Progenitor cell of endocrine pancreas (in vitro differentiated cells): Measurements from ENCODE around the gene TMEM72. TPM values are rescaled to one million over a fixed set of nuclear protein-coding genes. Genes with fewer than 3 reads are reported as not detected.
A peak's percentile ranks its signal among the peaks of the same experiment; 100 is the strongest.

Source experiments
- DNase-seq: peaks from one replicate; pipeline ENCODE4 v3.0.0; 2021; ENCODE audit warnings: low spot score; ENCODE audit not compliant: unreplicated experiment
- H3K27ac Mint-ChIP-seq: 2 replicates; pipeline ENCODE4 v1.8.0; 2021; ENCODE audit warnings: mild to moderate bottlenecking, moderate library complexity, mixed read lengths
- H3K27me3 Mint-ChIP-seq: 2 replicates; pipeline ENCODE4 v1.8.0; 2021; ENCODE audit warnings: mixed read lengths
- H3K36me3 Mint-ChIP-seq: 2 replicates; pipeline ENCODE4 v1.8.0; 2022; ENCODE audit warnings: mixed read lengths; ENCODE audit not compliant: insufficient read depth
- H3K4me1 Mint-ChIP-seq: 2 replicates; pipeline ENCODE4 v1.8.0; 2021; ENCODE audit warnings: low read depth, mixed read lengths
- H3K4me3 Mint-ChIP-seq: 2 replicates; pipeline ENCODE4 v1.8.0; 2021; ENCODE audit warnings: low read depth, mild to moderate bottlenecking, moderate library complexity, mixed read lengths
- H3K9me3 Mint-ChIP-seq: 2 replicates; pipeline ENCODE4 v1.8.0; 2021; ENCODE audit warnings: low read depth, mixed read lengths
- total RNA-seq: library from RNA; stranded (reverse); gene quantifications from 2 replicates; pipeline ENCODE4 v1.2.1, GENCODE V29; 2021
- TF ChIP-seq, protein P1 (sequence below): fragments of 200-600 bp; sonication (generic); IDR thresholded peaks from one replicate; pipeline ENCODE4 v1.5.0; 2021; ENCODE audit warnings: antibody characterized with exemption, mild to moderate bottlenecking; ENCODE audit not compliant: unreplicated experiment

The TMEM72 gene
- total RNA-seq, 1 donor from 2014 or later: 0.93 TPM

- TF ChIP-seq, protein P1, sequence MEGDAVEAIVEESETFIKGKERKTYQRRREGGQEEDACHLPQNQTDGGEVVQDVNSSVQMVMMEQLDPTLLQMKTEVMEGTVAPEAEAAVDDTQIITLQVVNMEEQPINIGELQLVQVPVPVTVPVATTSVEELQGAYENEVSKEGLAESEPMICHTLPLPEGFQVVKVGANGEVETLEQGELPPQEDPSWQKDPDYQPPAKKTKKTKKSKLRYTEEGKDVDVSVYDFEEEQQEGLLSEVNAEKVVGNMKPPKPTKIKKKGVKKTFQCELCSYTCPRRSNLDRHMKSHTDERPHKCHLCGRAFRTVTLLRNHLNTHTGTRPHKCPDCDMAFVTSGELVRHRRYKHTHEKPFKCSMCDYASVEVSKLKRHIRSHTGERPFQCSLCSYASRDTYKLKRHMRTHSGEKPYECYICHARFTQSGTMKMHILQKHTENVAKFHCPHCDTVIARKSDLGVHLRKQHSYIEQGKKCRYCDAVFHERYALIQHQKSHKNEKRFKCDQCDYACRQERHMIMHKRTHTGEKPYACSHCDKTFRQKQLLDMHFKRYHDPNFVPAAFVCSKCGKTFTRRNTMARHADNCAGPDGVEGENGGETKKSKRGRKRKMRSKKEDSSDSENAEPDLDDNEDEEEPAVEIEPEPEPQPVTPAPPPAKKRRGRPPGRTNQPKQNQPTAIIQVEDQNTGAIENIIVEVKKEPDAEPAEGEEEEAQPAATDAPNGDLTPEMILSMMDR: no peak
- DNase-seq: no peak
- H3K27me3 Mint-ChIP-seq: no peaks in the 10 kb centered on the region
- H3K9me3 Mint-ChIP-seq: no peaks in the 10 kb centered on the region
- H3K36me3 Mint-ChIP-seq: peaks cover 6% of the 10 kb centered on the region
- H3K27ac Mint-ChIP-seq: no peak overlapping the region
- H3K4me3 Mint-ChIP-seq: no peak overlapping the region
- peaks cover 15% of the 10 kb centered on the region for H3K4me1 Mint-ChIP-seq
These were observed 60.3 kb downstream of the TMEM72 start for GRCh38 chr10:44971434-44971833.

- Mint-ChIP-seq H3K9me3 (no peaks in the 10 kb centered on the region), H3K36me3 (peaks cover 6% of the 10 kb centered on the region), H3K27me3 (no peaks in the 10 kb centered on the region), H3K4me1 (peaks cover 20% of the 10 kb centered on the region), H3K4me3 (no peak overlapping the region), H3K27ac (no peak overlapping the region)
- no peak for DNase-seq
- TF ChIP-seq, protein P1: no peak
These were observed 61.0 kb downstream of the TMEM72 start for GRCh38 chr10:44971935-44972757.

DNA sequence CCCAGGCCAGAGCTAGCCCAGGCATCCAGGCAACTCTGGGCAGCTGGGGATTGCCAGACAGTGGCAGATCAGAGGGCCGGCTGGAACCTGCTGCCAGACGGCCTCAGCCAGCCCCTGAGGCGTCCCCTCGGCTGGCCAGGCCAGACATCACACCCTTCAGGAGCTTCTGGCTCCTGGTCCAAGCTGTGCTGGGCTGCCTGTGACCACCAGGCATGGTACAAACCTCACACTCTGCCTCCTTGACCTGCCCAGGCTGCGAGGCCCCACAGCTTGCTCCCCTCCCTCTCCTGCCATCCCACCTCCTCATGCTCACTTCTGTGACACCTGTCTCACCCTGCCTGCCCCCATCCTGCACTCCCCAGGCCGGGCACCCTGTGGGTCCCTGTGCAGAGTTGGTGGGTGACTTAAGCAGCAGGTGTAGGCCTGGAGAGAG is 61.8 kb downstream of the TMEM72 start:
- H3K4me1 Mint-ChIP-seq: peaks cover 22% of the 10 kb centered on the region
- H3K9me3 Mint-ChIP-seq: no peaks in the 10 kb centered on the region
- TF ChIP-seq, protein P1: no peak
- no peak overlapping the region for H3K27ac Mint-ChIP-seq
- H3K4me3 Mint-ChIP-seq: no peak overlapping the region
- no peaks in the 10 kb centered on the region for H3K27me3 Mint-ChIP-seq
- H3K36me3 Mint-ChIP-seq: peaks cover 6% of the 10 kb centered on the region
- DNase-seq: no peak

DNA sequence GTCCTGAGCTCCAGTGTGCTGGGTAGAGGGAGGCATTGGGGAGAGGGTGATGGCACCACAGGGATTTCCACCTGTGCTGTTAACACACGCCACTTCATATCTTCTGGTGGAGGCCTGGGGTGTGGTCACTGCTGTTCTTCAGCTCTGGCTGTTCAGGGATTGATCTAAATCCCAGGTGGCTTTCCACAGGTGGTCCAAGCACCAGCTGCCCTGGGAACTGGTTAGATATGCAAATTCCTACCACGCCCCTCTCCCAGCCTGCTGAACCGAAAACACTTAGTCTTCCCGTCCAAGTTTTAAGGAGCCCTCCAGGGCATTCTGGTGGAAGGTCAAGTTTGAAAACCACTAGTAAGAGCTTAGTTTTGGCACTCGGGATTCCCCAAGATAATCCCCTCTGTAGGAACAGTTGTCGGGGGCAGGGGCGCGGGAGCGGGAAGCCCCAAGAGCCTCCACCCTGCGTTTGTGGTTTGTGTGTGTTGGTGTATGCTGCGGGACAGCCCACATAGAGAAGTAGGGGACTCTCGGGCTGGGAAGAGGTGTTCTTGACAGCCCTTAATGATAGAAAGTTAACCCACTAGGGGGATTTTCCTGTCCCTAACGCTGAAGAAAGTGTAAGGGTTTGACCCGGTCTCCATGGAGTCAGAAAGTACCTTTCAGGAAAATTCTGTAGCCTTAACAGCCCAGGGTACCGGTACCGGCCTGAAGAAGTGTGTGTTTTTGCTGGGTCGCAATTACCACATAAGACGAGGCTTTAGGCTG is 62.4 kb downstream of the TMEM72 start:
- Mint-ChIP-seq H3K4me1 (peaks cover 27% of the 10 kb centered on the region), H3K4me3 (no peak overlapping the region), H3K9me3 (no peaks in the 10 kb centered on the region), H3K36me3 (peaks cover 6% of the 10 kb centered on the region), H3K27ac (no peak overlapping the region), H3K27me3 (no peaks in the 10 kb centered on the region)
- DNase-seq: no peak
- TF ChIP-seq, protein P1: no peak

GRCh38 chr10:44974082-44974627 is 63.0 kb downstream of the TMEM72 start:
- DNase-seq: no peak
- Mint-ChIP-seq H3K4me1 (peaks cover 33% of the 10 kb centered on the region), H3K4me3 (peak overlapping the region; percentile 59), H3K36me3 (peaks cover 5% of the 10 kb centered on the region), H3K27ac (no peak overlapping the region), H3K27me3 (no peaks in the 10 kb centered on the region), H3K9me3 (no peaks in the 10 kb centered on the region)
- TF ChIP-seq, protein P1: no peak
